IMR-90 (cell line): ENCODE measurements around the gene SERPINA1. TPM values are rescaled to one million over a fixed set of nuclear protein-coding genes. Genes with fewer than 3 reads are reported as not detected.
"Not testable (repeated sequence)": the region's sequence is repeated elsewhere in the genome, so short reads cannot be mapped to it uniquely, and the experiment has no call there.

Experiments
- ATAC-seq: fragments of 200-7000 bp; cut with Tn5 transposase; 2 replicates; pipeline ENCODE4 v1.9.1; 2020; ENCODE audit warnings: low read depth, mild to moderate bottlenecking, moderate library complexity
- BruUV-seq: library from RNA; stranded (reverse); fragments of 400-500 nt; replicated peaks from 2 replicates; lab custom pipeline; 2021; lab: Mats Ljungman, UMichigan
- CTCF ChIA-PET: fragments of 300-600 bp; formaldehyde crosslinking; extraction: SDS; loops from one replicate; lab custom pipeline; 2021; ENCODE audit warnings: antibody characterized with exemption; lab: Yijun Ruan, JAX
- POLR2A ChIA-PET: fragments of 300-600 bp; sonication (Branson Sonifier 250); formaldehyde crosslinking; loops from one replicate; lab custom pipeline; 2022; ENCODE audit warnings: antibody characterized with exemption; ENCODE audit not compliant: unreplicated experiment; lab: Charles Lee
- DNase-seq: peaks from one replicate; pipeline ENCODE4 v3.0.0; 2013
- H2AFZ ChIP-seq: replicated peaks from 2 replicates; pipeline ENCODE3; 2013; ENCODE audit warnings: low read length, mild to moderate bottlenecking; ENCODE audit not compliant: poor library complexity
- H2AK5ac ChIP-seq: 2 replicates; pipeline ENCODE4 v1.6.1; 2013; ENCODE audit warnings: low read depth, low read length, inconsistent platforms
- H2AK9ac ChIP-seq: replicated peaks from 2 replicates; pipeline ENCODE3; 2013; ENCODE audit warnings: mild to moderate bottlenecking, low read depth, low read length, moderate library complexity; ENCODE audit not compliant: poor library complexity
- H2BK120ac ChIP-seq: 2 replicates; pipeline ENCODE4 v1.6.1; 2013; ENCODE audit warnings: low read depth, low read length, inconsistent platforms
- H2BK15ac ChIP-seq: 3 replicates; pipeline ENCODE4 v1.6.1; 2013; ENCODE audit warnings: low read depth, low read length, inconsistent platforms
- H2BK20ac ChIP-seq: 2 replicates; pipeline ENCODE4 v1.6.1; 2013; ENCODE audit warnings: low read depth, mild to moderate bottlenecking, inconsistent platforms, low read length, moderate library complexity
- H2BK5ac ChIP-seq: 2 replicates; pipeline ENCODE4 v1.6.1; 2013; ENCODE audit warnings: mild to moderate bottlenecking, low read depth, low read length, inconsistent platforms; ENCODE audit not compliant: poor library complexity, severe bottlenecking
- H3K14ac ChIP-seq: replicated peaks from 2 replicates; pipeline ENCODE4 v1.6.1; 2013; ENCODE audit warnings: low read depth, low read length, inconsistent platforms
- H3K18ac ChIP-seq: 2 replicates; pipeline ENCODE4 v1.6.1; 2013; ENCODE audit warnings: low read depth, low read length, control low read depth
- H3K23ac ChIP-seq: 2 replicates; pipeline ENCODE4 v1.6.1; 2013; ENCODE audit warnings: low read depth, low read length, inconsistent platforms
- H3K27ac ChIP-seq: 2 replicates; pipeline ENCODE4 v1.5.1; 2013; ENCODE audit warnings: mild to moderate bottlenecking, control low read depth, low read length; ENCODE audit not compliant: insufficient read depth
- H3K27me3 ChIP-seq: 2 replicates; pipeline ENCODE4 v1.6.1; 2013; ENCODE audit warnings: low read length; ENCODE audit not compliant: control insufficient read depth, insufficient read depth
- H3K36me3 ChIP-seq: 2 replicates; pipeline ENCODE4 v1.6.1; 2013; ENCODE audit warnings: low read length, mixed read lengths; ENCODE audit not compliant: control insufficient read depth, insufficient read depth
- H3K4ac ChIP-seq: 2 replicates; pipeline ENCODE4 v1.6.1; 2013; ENCODE audit warnings: low read depth, low read length, inconsistent platforms
- H3K4me1 ChIP-seq: 2 replicates; pipeline ENCODE4 v1.6.1; 2013; ENCODE audit warnings: low read length, mixed read lengths; ENCODE audit not compliant: control insufficient read depth, insufficient read depth
- H3K4me2 ChIP-seq: 2 replicates; pipeline ENCODE4 v1.6.1; 2013; ENCODE audit warnings: low read depth, mild to moderate bottlenecking, control low read depth, low read length, moderate library complexity
- H3K4me3 ChIP-seq: 2 replicates; pipeline ENCODE4 v1.5.1; 2013; ENCODE audit warnings: low read depth, mild to moderate bottlenecking, control low read depth, low read length, moderate library complexity; ENCODE audit not compliant: insufficient read depth
- H3K56ac ChIP-seq: 2 replicates; pipeline ENCODE4 v1.6.1; 2013; ENCODE audit warnings: low read length, inconsistent platforms; ENCODE audit not compliant: insufficient read depth; ENCODE audit errors: extremely low read depth
- H3K79me1 ChIP-seq, 2 experiments: 2 replicates each; pipeline ENCODE4 v1.6.1; 2013; ENCODE audit warnings: low read length in 2 of 2, inconsistent platforms in 1 of 2, low read depth in 1 of 2
- H3K9ac ChIP-seq: 2 replicates; pipeline ENCODE4 v1.6.1; 2013; ENCODE audit warnings: low read depth, low read length, control low read depth
- H3K9me1 ChIP-seq: 2 replicates; pipeline ENCODE4 v1.6.1; 2013; ENCODE audit warnings: low read length, inconsistent platforms; ENCODE audit not compliant: insufficient read depth
- H3K9me3 ChIP-seq: 2 replicates; pipeline ENCODE4 v1.6.1; 2013; ENCODE audit warnings: low read length; ENCODE audit not compliant: control insufficient read depth, insufficient read depth
- H4K20me1 ChIP-seq: 2 replicates; pipeline ENCODE4 v1.6.1; 2013; ENCODE audit warnings: low read length, inconsistent platforms; ENCODE audit not compliant: insufficient read depth
- H4K5ac ChIP-seq: 2 replicates; pipeline ENCODE4 v1.6.1; 2013; ENCODE audit warnings: mild to moderate bottlenecking, low read depth, low read length, control low read depth
- H4K8ac ChIP-seq, 2 experiments: 2 replicates each; pipeline ENCODE4 v1.6.1; 2013; ENCODE audit warnings: low read depth in 2 of 2, low read length in 2 of 2, control low read depth in 1 of 2, inconsistent platforms in 1 of 2
- H4K91ac ChIP-seq: 2 replicates; pipeline ENCODE4 v1.6.1; 2013; ENCODE audit warnings: low read depth, low read length, inconsistent platforms; ENCODE audit not compliant: insufficient read depth
- WGBS, 2 experiments: methylation state at CpG; one replicate each; pipeline versions ENCODE4 v1.1.5 to v1.1.7; 2013; ENCODE audit warnings: missing lambda C conversion rate in 2 of 2; ENCODE audit not compliant: insufficient read length in 1 of 2; ENCODE audit errors: extremely low coverage in 2 of 2; 5-methylcytosine and 5-hydroxymethylcytosine counted together
- dilution Hi-C: fragments of 300-500 bp; cut with HindIII; formaldehyde crosslinking; loops from one replicate; pipeline ENCODE4 v1.14.3; 2018; ENCODE audit warnings: low sequenced_read_pairs; ENCODE audit not compliant: unreplicated experiment
- in situ Hi-C: fragments of 300-500 bp; cut with MboI; formaldehyde crosslinking; loops from 3 replicates; pipeline ENCODE4 v1.14.3; 2019; ENCODE audit warnings: low sequenced_read_pairs, inconsistent platforms, mixed read lengths
- intact Hi-C: fragments of 100-400 bp; cut with micrococcal nuclease; formaldehyde crosslinking; loops from 2 replicates; pipeline ENCODE4 v1.10.0; 2022
- polyA plus RNA-seq, 3 experiments: library from polyadenylated mRNA; depleted of rRNA; stranded (reverse); fragments of >200 nt; gene quantifications; 2 replicates each; pipeline ENCODE4 v1.2.3, GENCODE V29; 2012; ENCODE audit warnings: low replicate concordance in 1 of 3
- total RNA-seq: library from RNA; depleted of rRNA; stranded (reverse); fragments of >200 nt; gene quantifications from 2 replicates; pipeline ENCODE4 v1.2.3, GENCODE V29; 2012

SERPINA1 gene
- total and polyA plus RNA-seq, 2 of the 4 experiments (the other 2 are of a cell fraction) = 0.54 to 1.2 TPM

GRCh38 chr14:94409430-94409829 is 21.0 kb upstream of the SERPINA1 start:
- H3K56ac ChIP-seq, H3K27me3 ChIP-seq, BruUV-seq, intact Hi-C loops, H3K9me3 ChIP-seq, H3K4me3 ChIP-seq, H4K20me1 ChIP-seq, H3K18ac ChIP-seq, H3K14ac ChIP-seq, H2AK9ac ChIP-seq, H2BK5ac ChIP-seq, H3K23ac ChIP-seq, dilution Hi-C loops, POLR2A ChIA-PET, in situ Hi-C loops, H4K8ac ChIP-seq, H2AK5ac ChIP-seq, H3K27ac ChIP-seq, H3K4me2 ChIP-seq, H3K9ac ChIP-seq, H4K91ac ChIP-seq, H3K36me3 ChIP-seq, H3K79me1 ChIP-seq, H3K4ac ChIP-seq, H3K9me1 ChIP-seq, H3K4me1 ChIP-seq, H2BK15ac ChIP-seq, H2BK20ac ChIP-seq, H2AFZ ChIP-seq, CTCF ChIA-PET, H2BK120ac ChIP-seq, ATAC-seq, H4K5ac ChIP-seq, DNase-seq: not testable (repeated sequence)
- 57% methylated on average over 3 of the region's 5 CpGs; no CpG with 5 or more reads in 1 of the 2 experiments for WGBS, 2 experiments
